ENCODE data around the gene MLX. TPM values are rescaled to one million over a fixed set of nuclear protein-coding genes. Genes with fewer than 3 reads are reported as not detected.
A peak's percentile ranks its signal among the peaks of the same experiment; 100 is the strongest.

The MLX gene
- total and polyA plus RNA-seq, 2 experiments from 2014 or later, result 22.4 to 37.1 TPM

DNA sequence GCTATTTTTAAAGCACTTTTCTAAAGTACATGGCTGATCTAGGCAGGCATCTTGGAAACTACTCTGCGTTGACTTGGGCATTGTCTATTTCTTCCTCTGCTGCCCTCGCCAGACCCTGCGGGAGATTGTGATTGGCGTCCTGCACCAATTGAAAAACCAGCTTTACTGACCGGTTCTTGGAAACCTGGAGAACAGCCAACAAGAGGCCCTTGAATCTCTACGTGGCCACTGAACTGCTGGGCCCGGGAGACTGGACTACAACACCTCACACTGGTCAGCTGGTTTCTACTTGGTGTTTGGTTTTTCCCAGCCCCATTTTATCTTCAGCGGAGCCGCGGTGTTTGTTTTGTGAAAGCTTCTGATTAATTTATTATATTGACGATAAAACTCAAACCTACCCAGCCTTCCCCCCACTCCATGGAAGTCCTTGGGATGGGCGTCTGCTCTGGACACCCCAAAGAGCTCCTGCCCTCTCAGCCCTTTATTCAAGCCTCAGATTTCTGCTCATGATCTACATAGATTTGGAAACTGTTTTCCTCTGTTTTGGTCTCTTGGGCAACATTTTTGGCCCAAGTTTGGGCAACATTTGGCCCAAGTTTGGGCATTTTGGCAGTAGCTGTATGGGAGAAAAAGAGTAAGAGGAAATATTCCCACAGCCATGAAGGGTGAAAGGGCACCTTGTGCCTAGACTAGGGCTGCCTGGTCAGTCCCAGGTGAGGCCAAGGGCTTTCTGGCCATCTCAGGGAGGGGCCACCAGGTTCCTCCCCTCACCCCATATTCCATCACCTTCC, 4.7 kb downstream of the MLX start:
- Histone ChIP-seq H3K4me3 (no peak overlapping the region), H3K27me3 (no peaks in the 10 kb centered on the region), H3K4me1 (ENCODE audit: low read depth) (peaks cover under 1% of the 10 kb centered on the region), H3K9me3 (ENCODE audit: low read depth) (no peaks in the 10 kb centered on the region), H3K36me3 (peaks cover 49% of the 10 kb centered on the region), H3K27ac (no peak overlapping the region)
- TF ChIP-seq, protein P1, sequence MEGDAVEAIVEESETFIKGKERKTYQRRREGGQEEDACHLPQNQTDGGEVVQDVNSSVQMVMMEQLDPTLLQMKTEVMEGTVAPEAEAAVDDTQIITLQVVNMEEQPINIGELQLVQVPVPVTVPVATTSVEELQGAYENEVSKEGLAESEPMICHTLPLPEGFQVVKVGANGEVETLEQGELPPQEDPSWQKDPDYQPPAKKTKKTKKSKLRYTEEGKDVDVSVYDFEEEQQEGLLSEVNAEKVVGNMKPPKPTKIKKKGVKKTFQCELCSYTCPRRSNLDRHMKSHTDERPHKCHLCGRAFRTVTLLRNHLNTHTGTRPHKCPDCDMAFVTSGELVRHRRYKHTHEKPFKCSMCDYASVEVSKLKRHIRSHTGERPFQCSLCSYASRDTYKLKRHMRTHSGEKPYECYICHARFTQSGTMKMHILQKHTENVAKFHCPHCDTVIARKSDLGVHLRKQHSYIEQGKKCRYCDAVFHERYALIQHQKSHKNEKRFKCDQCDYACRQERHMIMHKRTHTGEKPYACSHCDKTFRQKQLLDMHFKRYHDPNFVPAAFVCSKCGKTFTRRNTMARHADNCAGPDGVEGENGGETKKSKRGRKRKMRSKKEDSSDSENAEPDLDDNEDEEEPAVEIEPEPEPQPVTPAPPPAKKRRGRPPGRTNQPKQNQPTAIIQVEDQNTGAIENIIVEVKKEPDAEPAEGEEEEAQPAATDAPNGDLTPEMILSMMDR (IDR thresholded peaks at IDR 0.05; ENCODE audit: low read depth, low read length), result no peak
- no peak for DNase-seq (ENCODE audit: low read depth in 1 of 2, low spot score in 1 of 2)

DNA sequence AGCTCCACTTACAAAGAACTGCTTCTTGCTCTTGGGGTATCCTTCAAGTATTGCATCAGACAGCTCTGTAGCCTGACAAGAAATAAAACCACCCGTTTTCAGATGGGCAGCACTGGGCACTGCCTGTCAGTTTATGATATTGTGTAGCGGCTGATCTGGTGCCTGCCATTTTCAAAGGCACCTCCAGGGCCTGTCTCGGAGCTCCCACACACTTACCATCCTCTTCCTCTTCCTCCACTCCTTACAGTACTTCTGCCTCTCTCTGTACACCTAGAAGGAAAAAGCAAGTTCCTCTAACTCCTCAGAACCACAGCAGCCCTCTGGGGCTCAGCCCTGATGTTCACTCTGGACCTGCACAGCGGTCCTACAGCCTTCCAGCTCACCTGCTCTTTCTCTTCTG, 6.2 kb downstream of the MLX start:
- TF ChIP-seq, protein P1 (IDR thresholded peaks at IDR 0.05; ENCODE audit: low read depth, low read length), result no peak
- H3K36me3 ChIP-seq, result peaks cover 49% of the 10 kb centered on the region

DNA sequence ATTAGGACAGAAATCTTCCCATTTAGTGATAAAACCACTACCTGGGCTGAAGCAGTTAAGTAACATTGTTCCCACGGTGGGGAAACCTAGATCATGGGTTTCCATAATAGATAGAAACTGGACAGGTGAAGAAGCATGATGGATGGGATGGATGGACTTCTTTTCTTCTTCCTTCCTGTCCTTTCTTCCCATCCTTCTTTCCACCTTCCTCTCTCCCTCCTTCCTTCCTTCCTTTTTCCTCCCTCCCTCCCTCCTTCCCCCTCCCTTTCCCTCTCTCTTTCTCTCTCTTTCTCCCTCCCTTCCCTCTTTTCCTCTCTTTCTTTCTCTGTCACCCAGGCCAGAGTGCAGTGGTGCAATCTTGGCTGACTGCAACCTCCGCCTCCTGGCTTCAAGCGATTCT, 7.6 kb downstream of the MLX start:
- no peaks in the 10 kb centered on the region for H3K27me3 ChIP-seq
- DNase-seq (ENCODE audit: low read depth in 1 of 2, low spot score in 1 of 2), result no peak
- no peak overlapping the region for H3K27ac ChIP-seq
- TF ChIP-seq, protein P1 (IDR thresholded peaks at IDR 0.05; ENCODE audit: low read depth, low read length), result no peak
- no peak overlapping the region for H3K4me3 ChIP-seq
- no peaks in the 10 kb centered on the region for H3K9me3 ChIP-seq (ENCODE audit: low read depth)
- H3K4me1 ChIP-seq (ENCODE audit: low read depth), result no peaks in the 10 kb centered on the region
- H3K36me3 ChIP-seq, result peaks cover 40% of the 10 kb centered on the region

More for the DNA sequence above, 6.2 kb downstream of the MLX start:
- no peaks in the 10 kb centered on the region for H3K9me3 ChIP-seq (ENCODE audit: low read depth)
- no peaks in the 10 kb centered on the region for H3K27me3 ChIP-seq
- H3K4me1 ChIP-seq (ENCODE audit: low read depth), result no peaks in the 10 kb centered on the region
- H3K4me3 ChIP-seq, result no peak overlapping the region
- H3K27ac ChIP-seq, result no peak overlapping the region
- no peak for DNase-seq (ENCODE audit: low read depth in 1 of 2, low spot score in 1 of 2)

DNA sequence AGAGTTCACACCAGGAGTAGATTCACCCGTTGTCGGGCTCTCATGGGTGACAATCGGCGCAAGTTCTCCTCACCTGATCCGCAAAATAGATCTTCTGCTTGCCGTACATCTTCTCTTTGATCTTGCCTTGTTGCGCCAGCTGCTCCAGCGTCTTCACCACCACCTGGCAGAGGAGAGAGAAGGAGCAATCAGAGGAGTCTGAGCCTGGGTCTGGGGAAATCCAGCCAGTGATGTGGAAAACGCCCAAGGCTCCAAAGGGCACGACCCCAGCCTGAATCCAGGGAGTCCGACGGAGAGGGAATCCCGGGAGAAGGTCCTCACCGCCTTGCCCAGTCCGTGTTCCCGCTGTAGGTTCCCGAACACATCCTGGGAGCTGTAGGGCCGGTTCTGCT, 10.2 kb downstream of the MLX start:
- DNase-seq (ENCODE audit: low read depth in 1 of 2, low spot score in 1 of 2), result no peak
- Histone ChIP-seq H3K4me1 (ENCODE audit: low read depth) (no peaks in the 10 kb centered on the region), H3K36me3 (peaks cover 31% of the 10 kb centered on the region), H3K27ac (no peak overlapping the region), H3K4me3 (peak overlapping the region; percentile 64), H3K27me3 (no peaks in the 10 kb centered on the region), H3K9me3 (ENCODE audit: low read depth) (no peaks in the 10 kb centered on the region)
- TF ChIP-seq, protein P1 (IDR thresholded peaks at IDR 0.05; ENCODE audit: low read depth, low read length), result no peak

DNA sequence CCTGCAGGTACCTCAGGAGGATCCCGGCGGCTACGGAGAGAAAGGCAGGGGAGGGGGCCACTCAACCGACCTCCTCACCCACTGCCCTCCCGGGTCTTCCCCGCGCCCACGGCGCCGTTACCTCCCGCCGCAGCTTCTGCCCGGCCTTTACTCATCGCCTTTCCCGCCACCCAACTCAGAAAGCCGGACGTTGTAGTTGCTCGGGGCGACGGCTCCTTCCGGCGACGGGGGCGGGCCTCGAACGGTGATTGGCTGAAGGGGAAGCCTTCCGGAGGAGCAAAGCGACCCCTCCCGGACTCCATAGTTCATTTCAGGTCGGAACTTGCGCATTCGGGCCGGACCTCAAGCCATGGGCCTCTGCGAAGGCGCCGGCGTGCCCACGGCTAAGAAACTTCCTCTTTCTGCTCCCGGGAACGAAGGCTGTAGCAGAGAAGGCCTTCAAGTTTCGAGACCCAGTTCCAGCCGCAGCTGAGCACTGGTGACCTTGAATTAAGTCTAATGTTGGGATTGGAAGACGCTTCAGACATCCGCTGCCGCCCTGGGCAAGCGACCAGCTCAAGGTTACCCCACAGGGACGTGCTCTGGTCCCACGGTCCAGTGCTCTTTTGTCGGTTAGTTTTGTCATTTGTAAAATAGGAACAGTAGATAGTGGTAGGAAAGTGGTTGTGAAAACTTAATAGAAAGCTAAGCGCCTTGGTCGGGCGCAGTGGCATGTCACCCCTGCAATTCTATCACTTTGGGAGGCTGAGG, 10.8 kb downstream of the MLX start, which contains the start of gene PSMC3IP:
Gene PSMC3IP, minus strand, starts transcription at position 198 of the 750 bp plus-strand sequence. Its CDS starts 43 bp downstream, at position 155.
- peak; percentile 95 to 96 for DNase-seq (ENCODE audit: low read depth in 1 of 2, low spot score in 1 of 2)
- no peaks in the 10 kb centered on the region for H3K4me1 ChIP-seq (ENCODE audit: low read depth)
- peak within 1 kb of the TSS; percentile 72 for H3K27ac ChIP-seq
- peak within 1 kb of the TSS; percentile 64 for H3K4me3 ChIP-seq
- H3K27me3 ChIP-seq, result no peaks in the 10 kb centered on the region
- H3K36me3 ChIP-seq, result peaks cover 28% of the 10 kb centered on the region
- TF ChIP-seq, protein P1 (IDR thresholded peaks at IDR 0.05; ENCODE audit: low read depth, low read length), result peak; percentile 41
- no peaks in the 10 kb centered on the region for H3K9me3 ChIP-seq (ENCODE audit: low read depth)

Measured in cardiac muscle cell (in vitro differentiated cells and primary cell).